GM12878 (cell line): ENCODE measurements around the gene PTPRF. TPM values are rescaled to one million over a fixed set of nuclear protein-coding genes. Genes with fewer than 3 reads are reported as not detected.

Experiments
- CHD4 ChIP-seq: fragments of 200-600 bp; sonication (generic); IDR thresholded peaks from 2 replicates; pipeline ENCODE4 v1.6.1; 2016; ENCODE audit warnings: mild to moderate bottlenecking
- DPF2 ChIP-seq: fragments of 450-650 bp; IDR thresholded peaks from 2 replicates; pipeline ENCODE4 v1.6.1; 2017; ENCODE audit warnings: mild to moderate bottlenecking
- FOS ChIP-seq: IDR thresholded peaks from 3 replicates; pipeline ENCODE4 v1.6.1; 2011; ENCODE audit warnings: borderline replicate concordance; ENCODE audit not compliant: insufficient read length; ENCODE audit errors: extremely low read depth
- IKZF2 ChIP-seq, 2 experiments: fragments of 450-650 bp; IDR thresholded peaks; 2 replicates each; pipeline ENCODE4 v1.6.1; 2017; ENCODE audit warnings: mild to moderate bottlenecking in 2 of 2, moderate library complexity in 2 of 2
- IRF4 ChIP-seq: IDR thresholded peaks from 2 replicates; pipeline ENCODE4 v1.6.1; 2011; ENCODE audit warnings: low read depth, low read length
- JUNB ChIP-seq: IDR thresholded peaks from 2 replicates; pipeline ENCODE4 v1.6.1; 2016; ENCODE audit warnings: antibody characterized with exemption, mild to moderate bottlenecking
- KAT2A ChIP-seq: conservative IDR thresholded peaks from 2 replicates; pipeline ENCODE4 v1.6.1; 2011; ENCODE audit warnings: low read depth, low read length; ENCODE audit not compliant: control insufficient read depth
- KDM1A ChIP-seq: fragments of 200-600 bp; sonication (generic); IDR thresholded peaks from 2 replicates; pipeline ENCODE4 v1.6.1; 2016; ENCODE audit warnings: borderline replicate concordance
- LARP7 ChIP-seq: fragments of 450-650 bp; IDR thresholded peaks from 2 replicates; pipeline ENCODE4 v1.6.1; 2017; ENCODE audit warnings: mild to moderate bottlenecking
- NFXL1 ChIP-seq: fragments of 450-650 bp; IDR thresholded peaks from 2 replicates; pipeline ENCODE4 v1.6.1; 2017; ENCODE audit warnings: antibody characterized with exemption, mild to moderate bottlenecking, borderline replicate concordance
- NKRF ChIP-seq: fragments of 450-650 bp; conservative IDR thresholded peaks from 2 replicates; pipeline ENCODE4 v1.6.1; 2017; ENCODE audit warnings: mild to moderate bottlenecking, moderate library complexity
- POLR2A ChIP-seq: IDR thresholded peaks from 2 replicates; pipeline ENCODE4 v1.6.1; 2011; ENCODE audit warnings: low read depth, mild to moderate bottlenecking, low read length
- POLR2AphosphoS5 ChIP-seq: IDR thresholded peaks from 2 replicates; pipeline ENCODE4 v1.6.1; 2011; ENCODE audit warnings: mild to moderate bottlenecking, low read length, inconsistent platforms
- RUNX3 ChIP-seq: IDR thresholded peaks from 2 replicates; pipeline ENCODE4 v1.6.1; 2012; ENCODE audit warnings: low read length, inconsistent platforms
- SIN3A ChIP-seq: IDR thresholded peaks from 2 replicates; pipeline ENCODE4 v1.6.1; 2012; ENCODE audit warnings: low read depth, low read length, improper control_type of control experiment
- SMARCA5 ChIP-seq: fragments of 450-650 bp; IDR thresholded peaks from 2 replicates; pipeline ENCODE4 v1.6.1; 2017; ENCODE audit warnings: mild to moderate bottlenecking
- SPI1 ChIP-seq: IDR thresholded peaks from 2 replicates; pipeline ENCODE4 v1.6.1; 2011; ENCODE audit warnings: low read depth, mild to moderate bottlenecking, low read length, moderate library complexity, borderline replicate concordance; ENCODE audit not compliant: insufficient read depth
- STAT3 ChIP-seq: IDR thresholded peaks from 2 replicates; pipeline ENCODE4 v1.6.1; 2011; ENCODE audit warnings: low read depth, low read length, improper control_type of control experiment
- WRNIP1 ChIP-seq: IDR thresholded peaks from 2 replicates; pipeline ENCODE4 v1.6.1; 2011; ENCODE audit warnings: low read depth, low read length, improper control_type of control experiment, borderline replicate concordance
- YY1 ChIP-seq: IDR thresholded peaks from 2 replicates; pipeline ENCODE4 v1.6.1; 2011; ENCODE audit warnings: low read depth, mild to moderate bottlenecking, low read length
- polyA plus RNA-seq, 11 experiments: library from polyadenylated mRNA; depleted of rRNA in 4 of 11; unstranded in 6 of 11; stranded (reverse) in 5 of 11; fragments of >200 nt; fragmentation: Nextera tagmentation in 4 of 11; fragmentation: Illumina TruSeq in 1 of 11; extraction: Ambion mirVana in 4 of 11; extraction: Trizol in 1 of 11; gene quantifications; 1 replicate in 1 of 11; 2 replicates in 10 of 11; pipeline versions ENCODE4 v1.2.1 to v1.2.3, GENCODE V29; 2011 to 2016; ENCODE audit warnings: inconsistent platforms in 2 of 11, missing spikeins in 2 of 11, low read depth in 1 of 11
- total RNA-seq, 4 experiments: library from RNA; depleted of rRNA in 3 of 4; stranded (reverse); fragments of >200 nt in 3 of 4; fragmentation: Illumina TruSeq in 1 of 4; extraction: Trizol in 1 of 4; gene quantifications; 2 replicates each; pipeline versions ENCODE4 v1.2.1 to v1.2.3, GENCODE V29; 2013 to 2021
- TF ChIP-seq, protein P1 (sequence below): fragments of 450-650 bp; IDR thresholded peaks from 2 replicates; pipeline ENCODE4 v1.6.1; 2016; ENCODE audit warnings: mild to moderate bottlenecking, moderate library complexity, borderline replicate concordance
- TF ChIP-seq, protein P2 (sequence below): fragments of 150-350 bp; IDR thresholded peaks from 2 replicates; pipeline ENCODE4 v1.6.1; 2014; ENCODE audit warnings: mild to moderate bottlenecking, low read depth, low read length
- TF ChIP-seq, protein P3 (sequence below): IDR thresholded peaks from 2 replicates; pipeline ENCODE4 v1.6.1; 2011; ENCODE audit warnings: low read depth, low read length, improper control_type of control experiment, borderline replicate concordance

PTPRF gene
- total and polyA plus RNA-seq, 10 of the 15 experiments (the other 5 are each of a cell fraction or from before 2014, with no cell fraction given): 0.04 to 2.6 (median 0.32) TPM

DNA sequence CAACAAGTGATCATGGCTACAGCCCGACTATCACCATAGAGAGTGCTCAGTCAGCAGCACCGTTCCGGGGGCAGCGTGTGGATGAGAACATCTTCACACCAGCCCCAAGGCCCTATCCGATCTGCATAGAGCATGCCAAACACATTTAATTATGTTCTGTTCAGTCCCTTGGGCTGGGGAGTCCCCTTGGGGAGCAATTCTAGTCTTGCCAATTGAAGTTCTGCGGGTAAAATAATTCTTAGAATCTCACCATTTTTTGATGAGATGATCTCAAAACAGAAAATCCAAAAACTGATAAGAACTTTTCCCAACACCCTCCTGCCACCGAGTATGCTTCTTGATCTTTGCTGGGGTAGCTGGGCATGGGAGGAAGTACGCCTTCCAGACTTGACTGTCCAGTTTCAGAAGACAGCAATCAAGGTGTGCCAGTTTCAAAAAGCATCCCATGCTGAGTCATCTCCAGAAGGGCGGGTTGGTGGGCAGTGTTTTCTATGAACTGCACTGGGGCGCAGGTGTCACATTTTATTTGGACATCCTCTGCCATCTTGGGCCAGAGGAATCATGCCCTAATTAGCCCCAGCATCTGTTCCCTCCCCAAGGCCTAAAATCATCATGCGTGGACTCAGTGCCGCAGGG lies 20.8 kb upstream of the PTPRF start (continued):
- TF ChIP-seq, protein P1, sequence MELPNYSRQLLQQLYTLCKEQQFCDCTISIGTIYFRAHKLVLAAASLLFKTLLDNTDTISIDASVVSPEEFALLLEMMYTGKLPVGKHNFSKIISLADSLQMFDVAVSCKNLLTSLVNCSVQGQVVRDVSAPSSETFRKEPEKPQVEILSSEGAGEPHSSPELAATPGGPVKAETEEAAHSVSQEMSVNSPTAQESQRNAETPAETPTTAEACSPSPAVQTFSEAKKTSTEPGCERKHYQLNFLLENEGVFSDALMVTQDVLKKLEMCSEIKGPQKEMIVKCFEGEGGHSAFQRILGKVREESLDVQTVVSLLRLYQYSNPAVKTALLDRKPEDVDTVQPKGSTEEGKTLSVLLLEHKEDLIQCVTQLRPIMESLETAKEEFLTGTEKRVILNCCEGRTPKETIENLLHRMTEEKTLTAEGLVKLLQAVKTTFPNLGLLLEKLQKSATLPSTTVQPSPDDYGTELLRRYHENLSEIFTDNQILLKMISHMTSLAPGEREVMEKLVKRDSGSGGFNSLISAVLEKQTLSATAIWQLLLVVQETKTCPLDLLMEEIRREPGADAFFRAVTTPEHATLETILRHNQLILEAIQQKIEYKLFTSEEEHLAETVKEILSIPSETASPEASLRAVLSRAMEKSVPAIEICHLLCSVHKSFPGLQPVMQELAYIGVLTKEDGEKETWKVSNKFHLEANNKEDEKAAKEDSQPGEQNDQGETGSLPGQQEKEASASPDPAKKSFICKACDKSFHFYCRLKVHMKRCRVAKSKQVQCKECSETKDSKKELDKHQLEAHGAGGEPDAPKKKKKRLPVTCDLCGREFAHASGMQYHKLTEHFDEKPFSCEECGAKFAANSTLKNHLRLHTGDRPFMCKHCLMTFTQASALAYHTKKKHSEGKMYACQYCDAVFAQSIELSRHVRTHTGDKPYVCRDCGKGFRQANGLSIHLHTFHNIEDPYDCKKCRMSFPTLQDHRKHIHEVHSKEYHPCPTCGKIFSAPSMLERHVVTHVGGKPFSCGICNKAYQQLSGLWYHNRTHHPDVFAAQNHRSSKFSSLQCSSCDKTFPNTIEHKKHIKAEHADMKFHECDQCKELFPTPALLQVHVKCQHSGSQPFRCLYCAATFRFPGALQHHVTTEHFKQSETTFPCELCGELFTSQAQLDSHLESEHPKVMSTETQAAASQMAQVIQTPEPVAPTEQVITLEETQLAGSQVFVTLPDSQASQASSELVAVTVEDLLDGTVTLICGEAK: no peak
- TF ChIP-seq JUNB (no peak), RUNX3 (no peak), LARP7 (no peak), SPI1 (peak; percentile 54; the same call in 1 of the 2 replicates), KDM1A (no peak), NFXL1 (no peak), YY1 (no peak), SMARCA5 (no peak), IKZF2 (IDR thresholded peaks at IDR 0.05) (peak in 1 of 2 experiments; percentile 39; a peak in 1 of 4 replicates), WRNIP1 (no peak), CHD4 (no peak), KAT2A (no peak), STAT3 (no peak), POLR2A (no peak), FOS (no peak), POLR2AphosphoS5 (no peak), IRF4 (0 out of 2 replicates have a peak, but pooled peaks have one; percentile 13), DPF2 (0 out of 2 replicates have a peak, but pooled peaks have one; percentile 43), NKRF (no peak), SIN3A (no peak)
- TF ChIP-seq, protein P2, sequence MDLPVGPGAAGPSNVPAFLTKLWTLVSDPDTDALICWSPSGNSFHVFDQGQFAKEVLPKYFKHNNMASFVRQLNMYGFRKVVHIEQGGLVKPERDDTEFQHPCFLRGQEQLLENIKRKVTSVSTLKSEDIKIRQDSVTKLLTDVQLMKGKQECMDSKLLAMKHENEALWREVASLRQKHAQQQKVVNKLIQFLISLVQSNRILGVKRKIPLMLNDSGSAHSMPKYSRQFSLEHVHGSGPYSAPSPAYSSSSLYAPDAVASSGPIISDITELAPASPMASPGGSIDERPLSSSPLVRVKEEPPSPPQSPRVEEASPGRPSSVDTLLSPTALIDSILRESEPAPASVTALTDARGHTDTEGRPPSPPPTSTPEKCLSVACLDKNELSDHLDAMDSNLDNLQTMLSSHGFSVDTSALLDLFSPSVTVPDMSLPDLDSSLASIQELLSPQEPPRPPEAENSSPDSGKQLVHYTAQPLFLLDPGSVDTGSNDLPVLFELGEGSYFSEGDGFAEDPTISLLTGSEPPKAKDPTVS: no peak
- TF ChIP-seq, protein P3, sequence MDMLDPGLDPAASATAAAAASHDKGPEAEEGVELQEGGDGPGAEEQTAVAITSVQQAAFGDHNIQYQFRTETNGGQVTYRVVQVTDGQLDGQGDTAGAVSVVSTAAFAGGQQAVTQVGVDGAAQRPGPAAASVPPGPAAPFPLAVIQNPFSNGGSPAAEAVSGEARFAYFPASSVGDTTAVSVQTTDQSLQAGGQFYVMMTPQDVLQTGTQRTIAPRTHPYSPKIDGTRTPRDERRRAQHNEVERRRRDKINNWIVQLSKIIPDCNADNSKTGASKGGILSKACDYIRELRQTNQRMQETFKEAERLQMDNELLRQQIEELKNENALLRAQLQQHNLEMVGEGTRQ: no peak
